ENCODE measurements around the gene ZNF432.
"Not testable (repeated sequence)": the region's sequence is repeated elsewhere in the genome, so short reads cannot be mapped to it uniquely, and the experiment has no call there.

The ZNF432 gene

GRCh38 chr19:52048555-52049501 lies at the start of gene ZNF432:
ZNF432 (minus strand) TSS chr19:52048838; CDS start chr19:52046868, 1,970 bp downstream.
- peaks cover 63% of the 10 kb centered on the region for H3K36me3 Mint-ChIP-seq (ENCODE audit: low read depth)
- peaks cover 12% of the 10 kb centered on the region for H3K4me1 Mint-ChIP-seq (ENCODE audit: low read depth)
- H3K4me3 Mint-ChIP-seq = peak within 1 kb of the TSS; percentile 96

GRCh38 chr19:52096416-52096815 lies 47.8 kb upstream of the ZNF432 start:
- peaks cover 76% of the 10 kb centered on the region for H3K9me3 Mint-ChIP-seq
- not testable (repeated sequence) for H3K27me3 Mint-ChIP-seq (ENCODE audit: low read depth); DNase-seq (ENCODE audit: low spot score); H3K27ac Mint-ChIP-seq
- H3K4me3 Mint-ChIP-seq = peak overlapping the region; percentile 89
- H3K36me3 Mint-ChIP-seq (ENCODE audit: low read depth) = peaks cover 40% of the 10 kb centered on the region
- H3K4me1 Mint-ChIP-seq (ENCODE audit: low read depth) = peaks cover 15% of the 10 kb centered on the region

More at GRCh38 chr19:52048555-52049501, at the start of gene ZNF432:
- Mint-ChIP-seq H3K27me3 (ENCODE audit: low read depth) (no peaks in the 10 kb centered on the region), H3K9me3 (peaks cover 78% of the 10 kb centered on the region), H3K27ac (peak within 1 kb of the TSS; percentile 99)
- peak; percentile 79 for DNase-seq (ENCODE audit: low spot score)

- H3K27ac Mint-ChIP-seq = peak within 1 kb of the TSS; percentile 89
- H3K4me3 Mint-ChIP-seq = peak within 1 kb of the TSS; percentile 89
- peak; percentile 79 for DNase-seq (ENCODE audit: low spot score)
- peaks cover 15% of the 10 kb centered on the region for H3K4me1 Mint-ChIP-seq (ENCODE audit: low read depth)
- H3K27me3 Mint-ChIP-seq (ENCODE audit: low read depth) = no peaks in the 10 kb centered on the region
- H3K36me3 Mint-ChIP-seq (ENCODE audit: low read depth) = peaks cover 50% of the 10 kb centered on the region
- H3K9me3 Mint-ChIP-seq = peaks cover 84% of the 10 kb centered on the region
Measured at GRCh38 chr19:52095172-52096014, 46.8 kb upstream of the ZNF432 start, which contains the start of gene ZNF841. ZNF841 (minus strand) TSS chr19:52095765; CDS start chr19:52084801, 10,964 bp downstream.

DNA sequence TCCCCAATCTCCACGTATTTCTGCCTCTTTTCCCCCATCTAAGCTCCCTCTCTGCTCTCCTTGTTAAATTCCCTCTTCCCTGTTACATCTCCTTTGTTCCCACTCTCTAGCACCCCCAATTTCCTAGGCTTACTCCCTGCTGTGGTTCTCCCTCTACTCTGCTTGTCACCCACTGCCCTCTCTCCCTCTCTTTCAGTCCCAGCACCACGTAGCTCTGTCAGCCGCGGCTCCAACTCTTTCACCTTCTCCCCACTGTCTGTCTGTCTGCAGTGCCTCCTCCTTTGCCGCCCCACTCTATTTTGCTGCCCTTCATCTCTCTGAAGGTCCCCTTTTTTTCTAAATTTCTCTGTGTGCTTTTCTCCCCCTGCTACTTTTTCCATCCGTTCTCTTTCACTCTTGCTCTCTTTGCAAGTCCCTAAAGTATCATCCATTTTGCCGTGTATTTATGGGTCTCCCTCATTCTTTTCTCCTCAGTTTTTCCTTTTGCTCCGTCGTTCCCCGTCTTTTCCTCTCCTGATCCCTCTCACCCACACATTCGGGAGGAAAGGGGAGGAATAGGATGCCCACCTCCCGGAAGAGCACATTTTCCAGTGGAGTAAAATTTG lies 46.0 kb upstream of the ZNF432 start:
- Mint-ChIP-seq H3K9me3 (peaks cover 84% of the 10 kb centered on the region), H3K27me3 (ENCODE audit: low read depth) (no peaks in the 10 kb centered on the region), H3K4me1 (ENCODE audit: low read depth) (peaks cover 15% of the 10 kb centered on the region), H3K27ac (peak overlapping the region; percentile 89), H3K4me3 (peak overlapping the region; percentile 89), H3K36me3 (ENCODE audit: low read depth) (peaks cover 57% of the 10 kb centered on the region)
- no peak for DNase-seq (ENCODE audit: low spot score)

GRCh38 chr19:52086481-52086880 lies 37.8 kb upstream of the ZNF432 start:
- Mint-ChIP-seq H3K36me3 (ENCODE audit: low read depth) (peaks cover 94% of the 10 kb centered on the region), H3K4me3 (no peak overlapping the region), H3K27me3 (ENCODE audit: low read depth) (no peaks in the 10 kb centered on the region), H3K4me1 (ENCODE audit: low read depth) (no peaks in the 10 kb centered on the region), H3K27ac (no peak overlapping the region), H3K9me3 (peaks cover 84% of the 10 kb centered on the region)
- no peak for DNase-seq (ENCODE audit: low spot score)

- no peaks in the 10 kb centered on the region for H3K27me3 Mint-ChIP-seq (ENCODE audit: low read depth)
- H3K9me3 Mint-ChIP-seq = peaks cover 78% of the 10 kb centered on the region
- no peak overlapping the region for H3K27ac Mint-ChIP-seq
- peaks cover 91% of the 10 kb centered on the region for H3K36me3 Mint-ChIP-seq (ENCODE audit: low read depth)
- DNase-seq (ENCODE audit: low spot score) = no peak
- H3K4me3 Mint-ChIP-seq = no peak overlapping the region
- H3K4me1 Mint-ChIP-seq (ENCODE audit: low read depth) = no peaks in the 10 kb centered on the region
Measured at GRCh38 chr19:52070496-52070895, 21.9 kb upstream of the ZNF432 start.

DNA sequence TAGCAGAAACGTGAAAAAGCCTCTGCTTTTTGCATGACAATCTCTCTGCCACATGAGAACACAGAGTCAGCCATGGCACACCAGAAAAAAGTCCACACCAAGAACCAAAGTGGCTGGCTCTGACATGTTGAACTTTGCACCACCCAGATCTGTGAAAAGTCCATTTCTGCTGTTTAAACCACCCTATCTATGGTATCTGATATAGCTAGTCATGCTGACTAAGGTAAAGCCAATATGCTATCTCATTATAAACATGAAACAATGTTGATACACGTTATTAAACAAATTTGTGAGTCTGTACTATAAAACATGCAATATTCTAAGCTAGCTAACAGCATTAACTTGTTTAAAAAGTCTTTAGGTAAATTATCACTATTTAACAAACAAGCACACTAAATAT lies 21.0 kb upstream of the ZNF432 start:
- peaks cover 77% of the 10 kb centered on the region for H3K9me3 Mint-ChIP-seq

DNA sequence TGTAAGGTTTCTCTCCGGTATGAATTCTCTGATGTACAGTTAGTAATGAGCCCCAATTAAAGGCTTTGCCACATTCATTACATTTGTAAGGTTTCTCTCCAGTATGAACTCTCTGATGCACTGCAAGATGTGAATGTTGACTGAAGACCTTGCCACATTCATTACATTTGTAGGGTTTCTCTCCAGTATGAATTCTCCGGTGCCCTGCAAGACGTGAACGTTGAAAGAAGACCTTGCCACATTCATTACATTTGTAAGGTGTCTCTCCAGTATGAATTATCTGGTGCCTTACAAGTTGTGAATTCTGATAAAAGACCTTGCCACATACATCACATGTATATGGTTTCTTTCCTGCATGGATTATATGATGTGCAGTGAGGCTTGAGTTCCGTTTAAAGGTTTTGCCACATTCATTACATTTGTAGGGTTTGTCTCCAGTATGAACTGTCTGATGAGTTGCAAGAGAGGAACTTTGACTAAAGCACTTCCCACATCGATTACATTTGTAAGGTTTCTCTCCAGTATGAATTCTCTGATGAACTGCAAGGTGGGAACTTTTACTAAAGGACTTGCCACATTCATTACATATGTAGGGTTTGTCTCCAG lies 17.7 kb upstream of the ZNF432 start:
- Mint-ChIP-seq H3K27me3 (ENCODE audit: low read depth) (no peaks in the 10 kb centered on the region), H3K27ac (no peak overlapping the region), H3K4me1 (ENCODE audit: low read depth) (no peaks in the 10 kb centered on the region), H3K4me3 (no peak overlapping the region), H3K9me3 (peaks cover 71% of the 10 kb centered on the region), H3K36me3 (ENCODE audit: low read depth) (peaks cover 69% of the 10 kb centered on the region)
- no peak for DNase-seq (ENCODE audit: low spot score)

More for the DNA sequence above, 21.0 kb upstream of the ZNF432 start:
- Mint-ChIP-seq H3K4me1 (ENCODE audit: low read depth) (no peaks in the 10 kb centered on the region), H3K27me3 (ENCODE audit: low read depth) (no peaks in the 10 kb centered on the region), H3K27ac (no peak overlapping the region), H3K4me3 (no peak overlapping the region), H3K36me3 (ENCODE audit: low read depth) (peaks cover 88% of the 10 kb centered on the region)
- DNase-seq (ENCODE audit: low spot score) = no peak

DNA sequence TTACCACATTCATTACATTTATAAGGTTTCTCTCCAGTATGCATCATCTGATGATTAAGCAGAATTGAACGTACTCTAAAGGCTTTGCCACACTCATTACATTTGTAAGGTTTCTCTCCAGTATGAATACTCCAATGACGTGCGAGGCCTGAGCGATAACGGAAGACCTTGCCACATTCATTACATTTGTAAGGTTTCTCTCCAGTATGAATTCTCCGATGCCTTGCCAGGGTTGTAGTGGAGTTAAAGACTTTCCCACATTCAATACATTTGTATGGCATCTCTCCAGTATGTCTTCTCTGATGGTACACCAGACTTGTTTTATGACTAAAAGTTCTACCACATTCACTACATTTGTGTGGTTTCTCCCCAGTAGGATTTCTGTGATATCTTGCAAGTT lies 16.8 kb upstream of the ZNF432 start:
- H3K4me1 Mint-ChIP-seq (ENCODE audit: low read depth) = no peaks in the 10 kb centered on the region
- no peak for DNase-seq (ENCODE audit: low spot score)
- H3K27me3 Mint-ChIP-seq (ENCODE audit: low read depth) = no peaks in the 10 kb centered on the region
- H3K27ac Mint-ChIP-seq = no peak overlapping the region
- H3K36me3 Mint-ChIP-seq (ENCODE audit: low read depth) = peaks cover 60% of the 10 kb centered on the region
- no peak overlapping the region for H3K4me3 Mint-ChIP-seq
- peaks cover 71% of the 10 kb centered on the region for H3K9me3 Mint-ChIP-seq

DNA sequence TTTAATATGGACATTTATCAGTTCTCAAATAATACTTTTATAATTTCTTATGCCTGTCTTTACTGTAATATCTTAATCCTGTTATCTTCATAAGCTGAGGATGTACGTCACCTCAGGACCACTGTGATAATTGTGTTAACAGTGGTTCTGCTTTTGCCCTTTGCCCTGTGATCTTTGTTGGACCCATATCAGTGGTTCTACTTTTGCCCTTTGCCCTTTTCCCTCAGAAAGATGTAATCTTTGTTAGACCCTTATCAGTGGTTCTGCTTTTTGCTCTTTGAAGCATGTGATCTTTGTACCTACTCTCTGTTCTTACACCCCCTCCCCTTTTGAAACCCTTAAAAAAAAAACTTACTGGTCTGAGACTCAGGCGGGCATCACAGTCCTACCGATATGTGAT lies 7.8 kb upstream of the ZNF432 start:
- H3K27ac Mint-ChIP-seq; DNase-seq (ENCODE audit: low spot score); H3K27me3 Mint-ChIP-seq (ENCODE audit: low read depth); H3K4me3 Mint-ChIP-seq; H3K4me1 Mint-ChIP-seq (ENCODE audit: low read depth): not testable (repeated sequence)
- Mint-ChIP-seq H3K36me3 (ENCODE audit: low read depth) (peaks cover 39% of the 10 kb centered on the region), H3K9me3 (peaks cover 80% of the 10 kb centered on the region)

DNA sequence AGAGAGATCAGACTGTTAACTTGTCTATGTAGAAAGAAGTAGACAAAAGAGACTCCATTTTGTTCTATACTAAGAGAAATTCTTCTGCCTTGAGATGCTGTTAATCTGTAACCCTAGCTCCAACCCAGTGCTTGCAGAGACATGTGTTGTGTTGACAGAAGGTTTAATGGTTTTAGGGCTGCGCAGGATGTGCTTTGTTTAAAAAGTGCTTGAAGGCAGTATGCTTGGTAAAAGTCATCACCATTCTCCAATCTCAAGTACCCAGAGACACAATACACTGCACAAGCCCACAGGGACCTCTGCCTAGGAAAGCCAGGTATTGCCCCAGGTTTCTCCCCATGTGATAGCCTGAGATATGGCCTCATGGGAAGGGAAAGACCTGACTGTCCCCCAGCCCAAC lies 3.1 kb upstream of the ZNF432 start:
- H3K36me3 Mint-ChIP-seq (ENCODE audit: low read depth) = peaks cover 55% of the 10 kb centered on the region
- H3K9me3 Mint-ChIP-seq = peaks cover 83% of the 10 kb centered on the region
- H3K27me3 Mint-ChIP-seq (ENCODE audit: low read depth) = not testable (repeated sequence)

GRCh38 chr19:52039169-52039568 lies 9.5 kb downstream of the ZNF432 start:
- no peaks in the 10 kb centered on the region for H3K27me3 Mint-ChIP-seq (ENCODE audit: low read depth)

More for the DNA sequence above, 3.1 kb upstream of the ZNF432 start:
- peaks cover 12% of the 10 kb centered on the region for H3K4me1 Mint-ChIP-seq (ENCODE audit: low read depth)
- H3K27ac Mint-ChIP-seq; DNase-seq (ENCODE audit: low spot score); H3K4me3 Mint-ChIP-seq: not testable (repeated sequence)

DNA sequence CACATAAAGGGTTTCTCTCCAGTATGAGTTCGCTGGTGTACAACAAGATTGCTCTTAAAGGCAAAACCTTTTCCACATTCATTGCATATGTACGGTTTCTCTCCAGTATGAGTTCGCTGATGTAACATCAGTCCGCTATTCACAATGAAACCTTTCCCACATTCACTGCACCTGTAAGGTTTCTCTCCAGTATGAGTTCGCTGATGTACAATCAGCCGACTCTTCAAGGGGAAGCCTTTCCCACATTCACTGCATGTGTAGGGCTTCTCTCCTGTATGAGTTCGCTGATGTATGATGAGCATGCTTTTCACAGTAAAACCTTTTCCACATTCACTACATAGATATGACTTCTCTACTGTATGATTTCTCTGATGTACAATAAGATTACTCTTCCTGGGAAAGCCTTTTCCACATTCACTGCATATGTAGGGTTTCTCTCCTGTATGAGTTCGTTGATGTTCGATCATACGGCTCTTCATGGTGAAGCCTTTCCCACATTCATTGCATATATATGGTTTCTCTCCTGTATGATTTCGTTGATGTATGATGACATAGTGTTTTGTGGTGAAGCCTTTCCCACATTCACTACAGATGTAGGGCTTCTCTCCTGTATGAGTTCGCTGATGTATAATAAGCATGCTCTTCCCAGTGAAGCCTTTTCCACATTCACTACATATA lies 14.4 kb downstream of the ZNF432 start:
- Mint-ChIP-seq H3K36me3 (ENCODE audit: low read depth) (peaks cover 79% of the 10 kb centered on the region), H3K4me3 (no peak overlapping the region), H3K4me1 (ENCODE audit: low read depth) (no peaks in the 10 kb centered on the region), H3K9me3 (peaks cover 75% of the 10 kb centered on the region), H3K27me3 (ENCODE audit: low read depth) (no peaks in the 10 kb centered on the region), H3K27ac (no peak overlapping the region)
- no peak for DNase-seq (ENCODE audit: low spot score)

More at GRCh38 chr19:52039169-52039568, 9.5 kb downstream of the ZNF432 start:
- Mint-ChIP-seq H3K4me3 (no peak overlapping the region), H3K9me3 (peaks cover 69% of the 10 kb centered on the region), H3K36me3 (ENCODE audit: low read depth) (peaks cover 92% of the 10 kb centered on the region), H3K4me1 (ENCODE audit: low read depth) (no peaks in the 10 kb centered on the region), H3K27ac (no peak overlapping the region)
- no peak for DNase-seq (ENCODE audit: low spot score)

All from T-helper 2 cell treated with Interferon-gamma antibody and Interleukin-4, amounts not matched to agents 5 μg/mL and 100 μg/mL, for 36 hours (primary cell).